Stimulated activated CD8-positive, alpha-beta memory T cell treated with anti-CD3 and anti-CD28 coated beads, Interleukin-4, amount 100 ng/mL, for 48 hours (primary cell): ENCODE data around the gene ITPKC.

ENCODE experiments used
- DNase-seq: peaks from one replicate; pipeline ENCODE4 v3.0.0-alpha.2; 2020

The ITPKC gene

GRCh38 chr19:40716482-40717324 is at the start of gene ITPKC, which contains the start of gene COQ8B:
ITPKC (plus strand) TSS chr19:40717112; CDS start chr19:40717136, 24 bp downstream.
COQ8B (minus strand) TSS chr19:40716886; CDS start chr19:40714632, 2,254 bp downstream.
- DNase-seq = peak; percentile 100

GRCh38 chr19:40667602-40668001 is 49.3 kb upstream of the ITPKC start:
- no peak for DNase-seq

DNA sequence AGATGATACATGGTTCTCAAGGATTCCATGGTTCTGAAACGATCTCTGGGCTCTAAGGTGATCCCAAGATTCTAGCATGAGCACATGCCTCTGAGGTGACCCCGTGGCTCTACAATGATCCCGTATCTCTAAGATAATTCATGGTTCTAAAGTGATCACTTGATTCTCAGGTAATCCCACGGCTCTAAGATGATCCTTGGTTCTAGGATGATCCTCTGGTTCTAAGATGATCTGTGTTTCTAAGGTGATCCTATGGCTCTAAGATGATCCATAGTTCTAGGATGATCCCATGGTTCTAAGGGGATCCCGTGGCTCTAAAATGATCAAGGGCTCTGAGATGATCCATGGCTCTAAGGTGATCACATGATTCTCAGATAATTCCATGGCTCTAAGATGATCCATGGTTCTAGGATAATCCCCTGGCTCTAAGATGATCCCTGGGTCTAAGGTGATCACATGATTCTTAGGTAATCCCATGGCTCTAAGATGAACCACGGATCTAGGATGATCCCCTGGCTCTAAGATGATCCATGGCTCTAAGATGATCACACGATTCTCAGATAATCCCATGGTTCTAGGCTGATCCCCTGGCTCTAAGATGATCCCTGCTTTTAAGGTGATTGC is 47.8 kb upstream of the ITPKC start:
- DNase-seq = no peak

- DNase-seq = no peak
These were observed 45.5 kb upstream of the ITPKC start for GRCh38 chr19:40671404-40671803.

GRCh38 chr19:40672038-40672437 is 44.9 kb upstream of the ITPKC start:
- DNase-seq = no peak

GRCh38 chr19:40672573-40673299 is 44.2 kb upstream of the ITPKC start:
- DNase-seq = no peak

DNA sequence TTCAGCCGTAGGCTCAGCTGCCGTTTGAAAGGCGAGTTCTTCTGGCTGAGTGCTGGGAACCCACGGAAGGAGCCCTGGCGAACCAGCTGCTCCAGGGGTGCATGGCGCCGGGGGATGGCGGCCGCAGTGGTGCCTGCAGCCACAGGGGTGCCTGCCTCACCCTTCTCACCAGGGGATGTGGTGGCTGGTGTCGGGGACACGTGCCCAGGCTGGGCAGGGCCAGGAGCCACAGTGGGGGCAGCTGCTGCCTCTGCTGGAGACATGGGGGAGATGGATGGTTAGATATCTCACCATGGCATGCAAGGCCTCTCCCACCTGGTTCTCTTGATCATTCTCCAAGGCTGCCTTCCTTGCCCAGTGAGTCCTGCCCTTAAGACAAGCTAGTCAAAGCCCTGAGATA is 43.5 kb upstream of the ITPKC start:
- DNase-seq = no peak

DNA sequence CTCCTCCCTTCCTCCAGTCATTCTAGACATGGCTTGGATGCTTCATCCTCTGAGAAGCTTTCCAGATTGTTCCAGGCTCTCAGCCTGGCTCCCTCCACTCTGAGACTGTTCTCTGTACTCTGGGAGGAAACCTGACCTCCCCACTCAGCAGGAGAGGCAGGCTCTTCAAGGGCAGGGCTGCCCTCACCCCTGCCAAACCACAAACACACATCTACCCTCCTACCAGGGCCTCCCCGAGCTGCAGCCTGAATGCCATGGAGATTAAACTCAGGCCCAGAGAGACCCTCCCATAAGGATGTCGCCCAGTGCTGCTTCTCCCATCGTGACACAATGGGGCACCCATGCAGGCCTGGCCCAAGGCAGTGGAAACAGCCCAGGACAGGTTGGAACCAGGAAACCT is 42.6 kb upstream of the ITPKC start:
- no peak for DNase-seq

DNA sequence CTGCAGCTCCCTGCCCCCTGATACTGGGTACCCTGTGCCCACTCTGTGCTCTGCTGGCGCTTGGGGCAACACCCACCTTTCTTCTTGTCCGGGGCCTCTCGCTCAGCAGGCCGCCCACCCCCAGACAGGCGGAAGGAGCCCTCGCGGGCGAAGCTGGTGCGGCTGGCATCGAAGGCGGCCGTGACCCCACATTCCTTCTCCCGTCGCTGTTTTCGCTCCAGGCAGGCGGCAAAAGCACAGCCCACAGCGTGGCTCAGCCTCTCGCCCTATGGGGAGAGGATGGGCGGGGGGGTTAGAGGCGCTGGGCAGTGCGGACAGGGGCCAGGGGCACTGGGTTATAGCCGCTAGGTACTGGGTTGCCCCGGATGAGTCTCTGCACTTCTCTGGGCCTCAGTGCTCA is 39.8 kb upstream of the ITPKC start:
- no peak for DNase-seq

- DNase-seq = no peak
These were observed 35.9 kb upstream of the ITPKC start for GRCh38 chr19:40681039-40681438.

- no peak for DNase-seq
These were observed 34.4 kb upstream of the ITPKC start for GRCh38 chr19:40682431-40682964.

DNA sequence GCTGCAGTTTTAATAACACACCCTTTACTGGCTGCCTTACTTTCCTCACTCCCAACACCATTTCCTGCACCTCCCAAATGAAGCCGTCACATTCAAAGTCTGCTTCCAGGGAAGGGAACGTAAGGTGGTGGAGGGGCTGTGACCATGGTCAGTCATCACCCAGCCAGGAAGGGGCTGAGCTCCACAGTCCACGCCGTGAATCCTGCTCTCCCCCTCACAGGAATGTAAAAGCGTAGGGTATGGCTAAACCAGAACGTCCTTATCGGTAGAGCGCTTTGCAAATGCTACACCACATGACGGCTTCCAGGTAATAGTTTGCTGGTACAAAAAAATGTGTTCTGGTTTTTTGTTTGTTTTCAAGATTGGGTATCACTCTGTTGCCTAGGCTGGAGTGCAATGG is 33.5 kb upstream of the ITPKC start:
- no peak for DNase-seq

DNA sequence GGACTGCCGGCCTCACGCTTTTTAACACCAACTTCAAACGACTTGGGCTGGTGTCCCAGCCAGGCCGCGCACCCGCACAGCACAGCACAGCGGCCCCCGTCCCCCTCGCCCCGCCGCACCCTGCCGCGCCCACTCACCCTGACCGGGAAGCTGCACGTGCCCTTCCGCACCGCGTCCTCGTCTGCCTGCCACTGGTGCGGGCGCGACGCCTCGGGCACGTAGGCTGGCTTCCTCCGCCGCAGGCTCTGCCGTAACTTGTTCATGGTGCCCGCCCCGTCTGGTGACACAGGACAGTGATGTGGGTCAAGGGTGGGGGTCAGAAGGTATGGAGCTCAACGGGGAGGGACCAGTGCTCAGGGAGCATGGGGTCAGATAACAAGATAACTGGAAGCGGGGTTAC is 32.6 kb upstream of the ITPKC start:
- no peak for DNase-seq

GRCh38 chr19:40685016-40685526 is 31.8 kb upstream of the ITPKC start:
- no peak for DNase-seq

- DNase-seq = no peak
These were observed 31.3 kb upstream of the ITPKC start for GRCh38 chr19:40685563-40685962.

DNA sequence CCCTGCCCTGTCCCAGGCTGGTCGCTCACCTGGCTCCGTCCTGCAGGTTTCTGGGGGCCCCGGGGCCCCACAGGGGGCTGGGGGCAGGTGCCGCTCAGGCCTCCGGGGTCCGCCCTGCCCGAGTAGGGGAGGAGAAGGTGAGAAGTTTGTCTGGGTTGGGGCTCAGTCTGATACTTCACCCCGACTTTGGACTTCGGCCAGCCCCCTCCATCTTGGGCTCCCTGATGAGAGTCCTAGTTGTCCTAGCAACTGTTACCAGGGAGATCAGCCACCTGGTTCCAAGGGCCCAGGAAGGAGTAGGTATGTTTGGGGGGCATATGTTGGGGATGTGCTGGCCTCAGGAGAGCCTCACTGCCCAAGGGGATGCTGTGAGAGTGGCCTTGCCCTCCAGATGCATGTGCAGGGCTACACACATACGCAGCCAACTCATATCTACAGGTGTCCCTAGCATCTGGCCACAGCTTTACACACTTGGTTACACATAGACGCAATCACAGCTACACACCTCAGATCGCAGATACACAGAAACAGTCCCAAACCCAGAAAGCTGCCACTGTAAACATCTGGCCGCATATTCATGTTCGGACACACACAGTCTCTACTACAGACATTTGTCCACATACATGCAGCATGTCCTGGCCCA is 29.9 kb upstream of the ITPKC start:
- no peak for DNase-seq

DNA sequence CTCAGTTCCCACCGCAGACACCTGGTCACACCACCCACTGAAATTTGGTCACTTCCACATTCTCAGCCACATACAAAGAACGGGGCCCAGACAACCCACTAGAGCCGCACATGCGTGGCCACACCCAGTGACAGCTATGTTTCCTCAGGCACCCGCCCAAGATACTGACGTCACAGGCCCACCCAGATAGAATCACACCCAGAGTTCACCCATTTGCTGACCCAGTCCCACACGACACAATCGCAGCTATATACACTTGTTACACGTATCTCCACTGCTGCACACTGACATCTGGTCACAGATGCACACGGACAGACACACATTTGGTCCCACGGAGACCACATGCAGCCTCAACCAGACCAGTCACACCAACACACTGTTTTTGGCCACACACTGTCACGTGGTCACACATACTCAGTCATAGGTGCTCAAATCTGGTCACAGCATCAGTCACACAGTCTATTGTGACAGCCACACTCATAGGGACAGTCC is 29.3 kb upstream of the ITPKC start:
- no peak for DNase-seq

DNA sequence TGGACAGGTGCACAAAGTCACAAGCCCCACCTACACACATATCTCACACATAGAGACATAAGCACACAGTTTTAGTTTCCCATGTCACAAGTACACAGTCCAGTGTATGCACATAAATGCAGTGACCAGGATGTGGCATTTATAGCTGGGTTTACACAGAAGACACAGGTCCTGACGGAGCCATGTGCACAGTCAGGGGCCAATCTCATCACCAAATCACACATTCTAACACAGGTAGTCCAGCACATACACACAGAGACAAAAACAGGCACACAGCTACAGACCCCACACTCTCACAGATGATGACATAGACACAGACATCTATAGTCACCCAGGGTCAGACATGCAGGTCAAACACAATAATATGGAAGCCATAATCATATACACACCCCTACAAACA is 28.6 kb upstream of the ITPKC start:
- no peak for DNase-seq

- no peak for DNase-seq
These were observed 27.9 kb upstream of the ITPKC start for GRCh38 chr19:40688987-40689338.

DNA sequence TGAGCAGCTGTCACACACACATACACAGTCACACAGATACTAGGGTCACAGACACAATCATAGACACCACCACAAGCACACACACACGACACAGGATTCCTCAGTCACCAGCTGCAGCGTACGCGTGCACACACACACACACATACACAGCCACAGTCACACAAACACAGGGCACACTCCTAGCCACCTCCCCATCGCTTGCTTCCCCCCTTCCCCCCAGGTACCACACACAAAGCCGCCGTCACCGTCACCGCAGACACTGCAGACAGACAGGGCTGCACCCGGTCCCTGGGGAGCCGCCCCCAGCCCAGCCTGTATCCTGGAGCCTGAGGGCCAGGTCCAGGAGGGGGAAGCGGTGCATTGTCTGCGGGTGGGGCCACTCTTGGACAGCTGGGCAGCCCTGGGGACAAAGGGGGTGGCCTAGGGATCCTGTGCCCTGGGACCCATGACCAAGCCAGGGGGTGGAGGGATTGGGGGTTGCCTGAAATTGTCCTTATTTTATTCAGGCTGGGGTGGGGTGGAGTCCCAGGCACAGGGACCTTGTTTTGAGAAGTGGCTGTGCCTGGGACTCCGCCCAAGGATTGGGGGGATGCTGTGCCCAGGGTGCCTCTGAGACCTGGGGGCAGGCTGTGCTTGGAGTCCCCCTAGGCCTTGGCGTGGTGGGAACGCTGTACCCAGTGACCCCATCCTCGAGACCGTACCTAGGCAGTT is 27.4 kb upstream of the ITPKC start:
- DNase-seq = peak; percentile 42

DNA sequence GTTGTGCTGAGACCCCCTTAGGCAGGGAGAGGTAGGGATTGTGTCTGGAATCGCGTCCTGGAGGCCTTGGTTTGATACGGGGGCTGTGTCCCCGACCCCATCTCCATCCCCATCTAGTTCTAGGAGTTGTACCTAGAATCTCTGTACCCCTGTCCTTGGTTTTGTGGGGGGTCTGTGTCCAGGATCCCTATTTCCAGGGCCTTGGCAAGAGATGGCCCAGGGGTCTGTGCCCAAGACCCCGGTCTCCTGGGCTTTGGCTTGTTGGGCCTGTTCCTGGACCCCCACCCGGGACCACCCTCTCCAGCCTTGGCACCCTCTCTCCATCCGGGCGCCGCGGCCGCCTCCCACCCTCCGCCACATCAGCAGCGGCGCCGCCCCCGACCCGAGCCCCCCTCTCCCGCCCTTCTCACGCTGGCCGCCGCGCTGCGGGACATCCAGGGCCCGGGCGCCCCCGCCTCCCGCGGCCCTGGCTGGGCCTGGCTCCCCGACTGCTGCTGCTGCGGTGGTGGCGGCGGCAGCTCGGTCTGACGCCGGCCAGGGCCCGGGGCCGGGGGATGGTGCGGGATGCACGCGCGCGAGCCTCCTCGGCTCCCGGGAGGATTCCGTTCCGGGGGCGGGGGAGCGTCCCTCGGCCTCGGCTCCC is 26.7 kb upstream of the ITPKC start, which contains the start of gene NUMBL:
Gene NUMBL (minus strand): TSS at position 602 of the 643 bp plus-strand sequence. CDS start 168 bp downstream, at position 434.
- DNase-seq = no peak
